ENCODE results near the gene TIAM2. TPM values are rescaled to one million over a fixed set of nuclear protein-coding genes. Genes with fewer than 3 reads are reported as not detected.

Gene TIAM2
- total and polyA plus RNA-seq, 2 experiments from 2014 or later: 5.5 to 16.9 TPM

GRCh38 chr6:155055729-155056128, 60.6 kb downstream of the TIAM2 start:
- WGBS (ENCODE audit: low lambda C conversion rate, missing lambda C conversion rate): 91% methylated on average over 2 of the region's 2 CpGs

GRCh38 chr6:155056756-155057155, 61.6 kb downstream of the TIAM2 start:
- WGBS (ENCODE audit: low lambda C conversion rate, missing lambda C conversion rate): 93% methylated on average over 3 of the region's 3 CpGs
- no peaks in the 10 kb centered on the region for H4K20me1 ChIP-seq (ENCODE audit: insufficient read depth, poor library complexity, severe bottlenecking)
- no peaks in the 10 kb centered on the region for H3K36me3 ChIP-seq (replicated peaks; ENCODE audit: insufficient read depth, low read depth)
- no peak overlapping the region for H3K4me2 ChIP-seq
- DNase-seq (ENCODE audit: low spot score): no peak
- H3K79me2 ChIP-seq: no peaks in the 10 kb centered on the region
- TF ChIP-seq EZH2phosphoT487 (IDR thresholded peaks at IDR 0.05; ENCODE audit: low read depth, severe bottlenecking, unreplicated experiment) (no peak), CTCF (IDR thresholded peaks at IDR 0.05; ENCODE audit: poor library complexity) (no peak), EZH2 (IDR thresholded peaks at IDR 0.05; ENCODE audit: borderline replicate concordance) (no peak)
- H3K27ac ChIP-seq: no peak overlapping the region
- H3K4me3 ChIP-seq: no peak overlapping the region
- H2AFZ ChIP-seq: no peak overlapping the region
- H3K4me1 ChIP-seq (ENCODE audit: insufficient read depth): no peaks in the 10 kb centered on the region
- no peaks in the 10 kb centered on the region for H3K27me3 ChIP-seq
- no peaks in the 10 kb centered on the region for H3K9me2 ChIP-seq (replicated peaks; ENCODE audit: insufficient read depth)
- no peaks in the 10 kb centered on the region for H3K9me3 ChIP-seq (ENCODE audit: low read depth)

More at GRCh38 chr6:155055729-155056128, 60.6 kb downstream of the TIAM2 start:
- H3K9me2 ChIP-seq (replicated peaks; ENCODE audit: insufficient read depth): no peaks in the 10 kb centered on the region
- no peaks in the 10 kb centered on the region for H3K4me1 ChIP-seq (ENCODE audit: insufficient read depth)
- H3K4me3 ChIP-seq: no peak overlapping the region
- no peaks in the 10 kb centered on the region for H3K9me3 ChIP-seq (ENCODE audit: low read depth)
- H3K79me2 ChIP-seq: no peaks in the 10 kb centered on the region
- no peaks in the 10 kb centered on the region for H4K20me1 ChIP-seq (ENCODE audit: insufficient read depth, poor library complexity, severe bottlenecking)
- DNase-seq (ENCODE audit: low spot score): no peak
- TF ChIP-seq EZH2phosphoT487 (IDR thresholded peaks at IDR 0.05; ENCODE audit: low read depth, severe bottlenecking, unreplicated experiment) (no peak), EZH2 (IDR thresholded peaks at IDR 0.05; ENCODE audit: borderline replicate concordance) (no peak), CTCF (IDR thresholded peaks at IDR 0.05; ENCODE audit: poor library complexity) (no peak)
- H2AFZ ChIP-seq: no peak overlapping the region
- no peaks in the 10 kb centered on the region for H3K27me3 ChIP-seq
- H3K27ac ChIP-seq: no peak overlapping the region
- no peak overlapping the region for H3K4me2 ChIP-seq
- H3K36me3 ChIP-seq (replicated peaks; ENCODE audit: insufficient read depth, low read depth): no peaks in the 10 kb centered on the region

- TF ChIP-seq EZH2 (IDR thresholded peaks at IDR 0.05; ENCODE audit: borderline replicate concordance) (no peak), EZH2phosphoT487 (IDR thresholded peaks at IDR 0.05; ENCODE audit: low read depth, severe bottlenecking, unreplicated experiment) (no peak), CTCF (IDR thresholded peaks at IDR 0.05; ENCODE audit: poor library complexity) (no peak)
Observed at GRCh38 chr6:155061381-155061780, 66.3 kb downstream of the TIAM2 start.

More at GRCh38 chr6:155061381-155061780, 66.3 kb downstream of the TIAM2 start:
- Histone ChIP-seq H3K4me2 (no peak overlapping the region), H3K27me3 (no peaks in the 10 kb centered on the region), H3K4me1 (ENCODE audit: insufficient read depth) (no peaks in the 10 kb centered on the region), H3K9me3 (ENCODE audit: low read depth) (no peaks in the 10 kb centered on the region), H3K9me2 (replicated peaks; ENCODE audit: insufficient read depth) (no peaks in the 10 kb centered on the region), H3K79me2 (no peaks in the 10 kb centered on the region), H3K4me3 (no peak overlapping the region), H3K27ac (no peak overlapping the region), H2AFZ (no peak overlapping the region), H4K20me1 (ENCODE audit: insufficient read depth, poor library complexity, severe bottlenecking) (no peaks in the 10 kb centered on the region), H3K36me3 (replicated peaks; ENCODE audit: insufficient read depth, low read depth) (no peaks in the 10 kb centered on the region)
- 94% methylated on average over 8 of the region's 8 CpGs for WGBS (ENCODE audit: low lambda C conversion rate, missing lambda C conversion rate)
- DNase-seq (ENCODE audit: low spot score): no peak

Measured in hepatocyte (in vitro differentiated cells).